HepG2 (cell line): ENCODE measurements around the gene MAP3K8. TPM values are rescaled to one million over a fixed set of nuclear protein-coding genes. Genes with fewer than 3 reads are reported as not detected.

ENCODE experiments used
- ATRX ChIP-seq: sonication (generic); formaldehyde crosslinking; IDR thresholded peaks from 2 replicates; pipeline ENCODE4 v1.4.0; 2020; ENCODE audit warnings: missing genetic modification reagents, borderline replicate concordance
- EZH2 ChIP-seq: conservative IDR thresholded peaks from 2 replicates; pipeline ENCODE4 v1.6.1; 2012; ENCODE audit warnings: mild to moderate bottlenecking, low read depth, low read length, moderate library complexity
- HOXA5 ChIP-seq: sonication (generic); formaldehyde crosslinking; IDR thresholded peaks from 2 replicates; pipeline ENCODE4 v1.4.0; 2020; ENCODE audit warnings: missing genetic modification reagents
- KAT8 ChIP-seq: IDR thresholded peaks from 2 replicates; pipeline ENCODE4 v1.6.1; 2016; ENCODE audit warnings: missing genetic modification reagents, missing compliant biosample characterization
- KDM2A ChIP-seq: sonication (generic); formaldehyde crosslinking; IDR thresholded peaks from 2 replicates; pipeline ENCODE4 v1.4.0; 2020; ENCODE audit warnings: low read depth, missing genetic modification reagents, borderline replicate concordance
- KDM3A ChIP-seq: IDR thresholded peaks from 2 replicates; pipeline ENCODE4 v1.6.1; 2018; ENCODE audit warnings: low read depth, missing compliant biosample characterization
- KMT2A ChIP-seq: sonication (generic); formaldehyde crosslinking; IDR thresholded peaks from 2 replicates; pipeline ENCODE4 v1.4.0; 2020; ENCODE audit warnings: missing genetic modification reagents
- LCORL ChIP-seq, 2 experiments: fragments of 450-650 bp in 1 of 2; sonication (generic) in 1 of 2; formaldehyde crosslinking in 1 of 2; IDR thresholded peaks; 2 replicates each; pipeline versions ENCODE4 v1.5.0 to v1.6.1; 2017 to 2020; ENCODE audit warnings: antibody characterized with exemption in 1 of 2, missing genetic modification reagents in 1 of 2
- MLX ChIP-seq: IDR thresholded peaks from 2 replicates; pipeline ENCODE4 v1.6.1; 2016
- MYNN ChIP-seq: sonication (generic); formaldehyde crosslinking; IDR thresholded peaks from 2 replicates; pipeline ENCODE4 v1.4.0; 2020; ENCODE audit warnings: mild to moderate bottlenecking, low read depth, missing genetic modification reagents
- NKX3-1 ChIP-seq: sonication (generic); formaldehyde crosslinking; IDR thresholded peaks from 2 replicates; pipeline ENCODE4 v1.5.0; 2020; ENCODE audit warnings: missing genetic modification reagents
- RCOR2 ChIP-seq: IDR thresholded peaks from 2 replicates; pipeline ENCODE4 v1.6.1; 2016; ENCODE audit warnings: missing biosample characterization, missing genetic modification reagents
- RFX3 ChIP-seq: IDR thresholded peaks from 2 replicates; pipeline ENCODE4 v1.6.1; 2016; ENCODE audit warnings: missing biosample characterization, missing genetic modification reagents
- TBP ChIP-seq: sonication (generic); formaldehyde crosslinking; IDR thresholded peaks from 2 replicates; pipeline ENCODE4 v1.5.0; 2020; ENCODE audit warnings: missing genetic modification reagents
- TCF7L2 ChIP-seq: IDR thresholded peaks from 2 replicates; pipeline ENCODE4 v1.6.1; 2011; ENCODE audit warnings: mild to moderate bottlenecking, low read depth, low read length, moderate library complexity
- U2AF1 ChIP-seq: fragments of 200-400 bp; formaldehyde crosslinking; optimal IDR thresholded peaks from 2 replicates; pipeline ENCODE3; 2017; ENCODE audit warnings: mild to moderate bottlenecking, low read depth, low read length
- ZFX ChIP-seq: sonication (generic); formaldehyde crosslinking; IDR thresholded peaks from 2 replicates; pipeline ENCODE4 v1.4.0; 2020; ENCODE audit warnings: mild to moderate bottlenecking, low read depth, missing genetic modification reagents, moderate library complexity
- ZNF251 ChIP-seq: sonication (generic); formaldehyde crosslinking; IDR thresholded peaks from 2 replicates; pipeline ENCODE4 v1.9.0; 2021; ENCODE audit warnings: mild to moderate bottlenecking, missing genetic modification reagents
- ZNF333 ChIP-seq: sonication (generic); formaldehyde crosslinking; IDR thresholded peaks from 2 replicates; pipeline ENCODE4 v1.4.0; 2020; ENCODE audit warnings: mild to moderate bottlenecking, missing genetic modification reagents, borderline replicate concordance
- ZNF354B ChIP-seq: sonication (generic); formaldehyde crosslinking; IDR thresholded peaks from 2 replicates; pipeline ENCODE4 v1.8.0; 2022; ENCODE audit warnings: mild to moderate bottlenecking, missing genetic modification reagents
- ZNF383 ChIP-seq: sonication (generic); formaldehyde crosslinking; IDR thresholded peaks from 2 replicates; pipeline ENCODE4 v1.4.0; 2020; ENCODE audit warnings: missing genetic modification reagents, mild to moderate bottlenecking, borderline replicate concordance
- ZNF510 ChIP-seq: sonication (generic); formaldehyde crosslinking; IDR thresholded peaks from 2 replicates; pipeline ENCODE4 v1.4.0; 2020; ENCODE audit warnings: low read depth, mild to moderate bottlenecking, missing genetic modification reagents
- ZNF512 ChIP-seq: sonication (generic); formaldehyde crosslinking; IDR thresholded peaks from 2 replicates; pipeline ENCODE4 v1.4.0; 2020; ENCODE audit warnings: mild to moderate bottlenecking, missing genetic modification reagents
- ZNF678 ChIP-seq: sonication (generic); formaldehyde crosslinking; IDR thresholded peaks from 2 replicates; pipeline ENCODE4 v1.4.0; 2020; ENCODE audit warnings: mild to moderate bottlenecking, missing genetic modification reagents
- ZNF7 ChIP-seq: IDR thresholded peaks from 2 replicates; pipeline ENCODE4 v1.6.1; 2016; ENCODE audit warnings: missing biosample characterization, missing genetic modification reagents
- ZNF766 ChIP-seq: sonication (generic); formaldehyde crosslinking; IDR thresholded peaks from 2 replicates; pipeline ENCODE4 v1.5.0; 2020; ENCODE audit warnings: missing genetic modification reagents, borderline replicate concordance
- polyA plus RNA-seq, 8 experiments: library from polyadenylated mRNA; depleted of rRNA in 3 of 8; stranded (reverse) in 7 of 8; unstranded in 1 of 8; fragments of >200 nt; fragmentation: Illumina TruSeq in 4 of 8; extraction: Trizol in 4 of 8; gene quantifications; 2 replicates each; pipeline versions ENCODE4 v1.2.1 to v1.2.3, GENCODE V29; 2011 to 2016; ENCODE audit warnings: low read depth in 4 of 8, missing spikeins in 1 of 8, mixed read lengths in 1 of 8; ENCODE audit not compliant: insufficient read depth in 1 of 8
- total RNA-seq, 5 experiments: library from RNA; depleted of rRNA; stranded (reverse); fragments of >200 nt; fragmentation: Illumina TruSeq; extraction: Trizol; gene quantifications; 2 replicates each; pipeline ENCODE4 v1.2.3, GENCODE V29; 2016; ENCODE audit warnings: low read depth in 1 of 5
- TF ChIP-seq, protein P1 (sequence below): sonication (generic); formaldehyde crosslinking; conservative IDR thresholded peaks from 2 replicates; pipeline ENCODE4 v1.8.1; 2023; ENCODE audit warnings: missing genetic modification reagents
- TF ChIP-seq, protein P2 (sequence below): sonication (generic); formaldehyde crosslinking; IDR thresholded peaks from 2 replicates; pipeline ENCODE4 v1.8.0; 2022; ENCODE audit warnings: missing genetic modification reagents, mild to moderate bottlenecking, moderate library complexity, borderline replicate concordance

The MAP3K8 gene
- total and polyA plus RNA-seq, 2 of the 13 experiments (the other 11 are each of a cell fraction or from before 2014, with no cell fraction given): 19.3 to 37.9 TPM

GRCh38 chr10:30431435-30431911 is 2.5 kb upstream of the MAP3K8 start (continued):
- TF ChIP-seq MYNN: no peak
- TF ChIP-seq ZFX (CRISPR knock-in tag): no peak
- TF ChIP-seq, protein P1, sequence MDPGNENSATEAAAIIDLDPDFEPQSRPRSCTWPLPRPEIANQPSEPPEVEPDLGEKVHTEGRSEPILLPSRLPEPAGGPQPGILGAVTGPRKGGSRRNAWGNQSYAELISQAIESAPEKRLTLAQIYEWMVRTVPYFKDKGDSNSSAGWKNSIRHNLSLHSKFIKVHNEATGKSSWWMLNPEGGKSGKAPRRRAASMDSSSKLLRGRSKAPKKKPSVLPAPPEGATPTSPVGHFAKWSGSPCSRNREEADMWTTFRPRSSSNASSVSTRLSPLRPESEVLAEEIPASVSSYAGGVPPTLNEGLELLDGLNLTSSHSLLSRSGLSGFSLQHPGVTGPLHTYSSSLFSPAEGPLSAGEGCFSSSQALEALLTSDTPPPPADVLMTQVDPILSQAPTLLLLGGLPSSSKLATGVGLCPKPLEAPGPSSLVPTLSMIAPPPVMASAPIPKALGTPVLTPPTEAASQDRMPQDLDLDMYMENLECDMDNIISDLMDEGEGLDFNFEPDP (CRISPR knock-in tag): no peak
- no peak for TF ChIP-seq ZNF512
- no peak for TF ChIP-seq ZNF354B (CRISPR knock-in tag)
- no peak for TF ChIP-seq TBP (CRISPR knock-in tag)
- no peak for TF ChIP-seq ZNF7 (CRISPR knock-in tag)
- no peak for TF ChIP-seq KAT8 (CRISPR knock-in tag)
- TF ChIP-seq ZNF251 (CRISPR knock-in tag): no peak
- no peak for TF ChIP-seq ATRX (CRISPR knock-in tag)
- no peak for TF ChIP-seq TCF7L2
- 0 out of 2 replicates have a peak, but pooled peaks have one; percentile 20 for TF ChIP-seq KMT2A (CRISPR knock-in tag)
- TF ChIP-seq NKX3-1 (CRISPR knock-in tag): no peak
- no peak for TF ChIP-seq LCORL (IDR thresholded peaks at IDR 0.05)
- TF ChIP-seq LCORL (CRISPR knock-in tag; IDR thresholded peaks at IDR 0.05): peak; percentile 46; the same call in 1 of the 2 replicates
- TF ChIP-seq EZH2: no peak
- TF ChIP-seq MLX (CRISPR knock-in tag): no peak
- TF ChIP-seq, protein P2, sequence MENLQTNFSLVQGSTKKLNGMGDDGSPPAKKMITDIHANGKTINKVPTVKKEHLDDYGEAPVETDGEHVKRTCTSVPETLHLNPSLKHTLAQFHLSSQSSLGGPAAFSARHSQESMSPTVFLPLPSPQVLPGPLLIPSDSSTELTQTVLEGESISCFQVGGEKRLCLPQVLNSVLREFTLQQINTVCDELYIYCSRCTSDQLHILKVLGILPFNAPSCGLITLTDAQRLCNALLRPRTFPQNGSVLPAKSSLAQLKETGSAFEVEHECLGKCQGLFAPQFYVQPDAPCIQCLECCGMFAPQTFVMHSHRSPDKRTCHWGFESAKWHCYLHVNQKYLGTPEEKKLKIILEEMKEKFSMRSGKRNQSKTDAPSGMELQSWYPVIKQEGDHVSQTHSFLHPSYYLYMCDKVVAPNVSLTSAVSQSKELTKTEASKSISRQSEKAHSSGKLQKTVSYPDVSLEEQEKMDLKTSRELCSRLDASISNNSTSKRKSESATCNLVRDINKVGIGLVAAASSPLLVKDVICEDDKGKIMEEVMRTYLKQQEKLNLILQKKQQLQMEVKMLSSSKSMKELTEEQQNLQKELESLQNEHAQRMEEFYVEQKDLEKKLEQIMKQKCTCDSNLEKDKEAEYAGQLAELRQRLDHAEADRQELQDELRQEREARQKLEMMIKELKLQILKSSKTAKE: no peak
- TF ChIP-seq RCOR2 (CRISPR knock-in tag): no peak
- TF ChIP-seq ZNF766 (CRISPR knock-in tag): no peak
- TF ChIP-seq KDM2A (CRISPR knock-in tag): no peak
- TF ChIP-seq RFX3: no peak
- TF ChIP-seq U2AF1: no peak
- TF ChIP-seq ZNF383 (CRISPR knock-in tag): no peak
- TF ChIP-seq ZNF333 (CRISPR knock-in tag): no peak
- TF ChIP-seq HOXA5 (CRISPR knock-in tag): no peak
- no peak for TF ChIP-seq ZNF510 (CRISPR knock-in tag)
- TF ChIP-seq ZNF678 (CRISPR knock-in tag): no peak
- TF ChIP-seq KDM3A (CRISPR knock-in tag): no peak
